ENCODE measurements around the gene BDH1.
"Not testable (repeated sequence)": the region's sequence is repeated elsewhere in the genome, so short reads cannot be mapped to it uniquely, and the experiment has no call there.

Gene BDH1

GRCh38 chr3:197573048-197573767 is 17.4 kb upstream of the BDH1 start:
- no peak overlapping the region for H3K27ac ChIP-seq (ENCODE audit: low read length)
- H4K20me1 ChIP-seq (ENCODE audit: insufficient read depth, low read length), result no peaks in the 10 kb centered on the region
- no peak overlapping the region for H2AFZ ChIP-seq (ENCODE audit: low read depth, low read length)
- TF ChIP-seq CTCF (IDR thresholded peaks at IDR 0.05; ENCODE audit: low read depth, low read length), result no peak
- TF ChIP-seq EZH2phosphoT487 (IDR thresholded peaks at IDR 0.05; ENCODE audit: low read depth), result no peak
- no peaks in the 10 kb centered on the region; the same call in 1 of the 2 replicates for H3K27me3 ChIP-seq (ENCODE audit: low read depth, low read length)
- H3K4me1 ChIP-seq (ENCODE audit: low read length), result no peaks in the 10 kb centered on the region
- 0 out of 2 replicates have a peak, but pooled peaks cover 3% of the 10 kb centered on the region for H3K9me3 ChIP-seq (ENCODE audit: insufficient read depth, low read length)
- no peaks in the 10 kb centered on the region for H3K79me2 ChIP-seq (ENCODE audit: low read length)
- H3K9ac ChIP-seq (ENCODE audit: low read length), result no peak overlapping the region
- H3K4me3 ChIP-seq (ENCODE audit: low read length), result no peak overlapping the region
- no peaks in the 10 kb centered on the region for H3K36me3 ChIP-seq (replicated peaks; ENCODE audit: low read depth, low read length)
- no peak overlapping the region for H3K4me2 ChIP-seq (ENCODE audit: low read length)

GRCh38 chr3:197571880-197572172 is 16.1 kb upstream of the BDH1 start:
- not testable (repeated sequence) for H3K9me3 ChIP-seq (ENCODE audit: insufficient read depth, low read length); H3K4me2 ChIP-seq (ENCODE audit: low read length); H3K36me3 ChIP-seq (replicated peaks; ENCODE audit: low read depth, low read length); H3K9ac ChIP-seq (ENCODE audit: low read length); H3K4me3 ChIP-seq (ENCODE audit: low read length); H3K27me3 ChIP-seq (ENCODE audit: low read depth, low read length); H2AFZ ChIP-seq (ENCODE audit: low read depth, low read length); H4K20me1 ChIP-seq (ENCODE audit: insufficient read depth, low read length); H3K27ac ChIP-seq (ENCODE audit: low read length); H3K4me1 ChIP-seq (ENCODE audit: low read length); H3K79me2 ChIP-seq (ENCODE audit: low read length)

- H3K4me1 ChIP-seq (ENCODE audit: low read length); H4K20me1 ChIP-seq (ENCODE audit: insufficient read depth, low read length); H3K4me2 ChIP-seq (ENCODE audit: low read length); H3K79me2 ChIP-seq (ENCODE audit: low read length); H3K9ac ChIP-seq (ENCODE audit: low read length); H3K27me3 ChIP-seq (ENCODE audit: low read depth, low read length); H3K36me3 ChIP-seq (replicated peaks; ENCODE audit: low read depth, low read length); H2AFZ ChIP-seq (ENCODE audit: low read depth, low read length); H3K27ac ChIP-seq (ENCODE audit: low read length); H3K9me3 ChIP-seq (ENCODE audit: insufficient read depth, low read length); H3K4me3 ChIP-seq (ENCODE audit: low read length): not testable (repeated sequence)
Observed at GRCh38 chr3:197571074-197571879, 15.5 kb upstream of the BDH1 start.

- not testable (repeated sequence) for H3K27me3 ChIP-seq (ENCODE audit: low read depth, low read length); H3K36me3 ChIP-seq (replicated peaks; ENCODE audit: low read depth, low read length)
Observed at GRCh38 chr3:197569433-197569832, 13.7 kb upstream of the BDH1 start.

GRCh38 chr3:197567904-197568681 is 12.3 kb upstream of the BDH1 start:
- Histone ChIP-seq H3K79me2 (ENCODE audit: low read length) (no peaks in the 10 kb centered on the region), H4K20me1 (ENCODE audit: insufficient read depth, low read length) (no peaks in the 10 kb centered on the region), H3K27me3 (ENCODE audit: low read depth, low read length) (no peaks in the 10 kb centered on the region), H3K4me1 (ENCODE audit: low read length) (no peaks in the 10 kb centered on the region), H3K36me3 (replicated peaks; ENCODE audit: low read depth, low read length) (no peaks in the 10 kb centered on the region), H3K9me3 (ENCODE audit: insufficient read depth, low read length) (peaks cover 9% of the 10 kb centered on the region; the same call in 1 of the 2 replicates), H2AFZ (ENCODE audit: low read depth, low read length) (no peak overlapping the region), H3K27ac (ENCODE audit: low read length) (no peak overlapping the region), H3K4me2 (ENCODE audit: low read length) (no peak overlapping the region), H3K4me3 (ENCODE audit: low read length) (no peak overlapping the region), H3K9ac (ENCODE audit: low read length) (no peak overlapping the region)
- TF ChIP-seq CTCF (IDR thresholded peaks at IDR 0.05; ENCODE audit: low read depth, low read length) (no peak), EZH2phosphoT487 (IDR thresholded peaks at IDR 0.05; ENCODE audit: low read depth) (no peak)

More at GRCh38 chr3:197569433-197569832, 13.7 kb upstream of the BDH1 start:
- not testable (repeated sequence) for H3K9me3 ChIP-seq (ENCODE audit: insufficient read depth, low read length); H3K79me2 ChIP-seq (ENCODE audit: low read length); H4K20me1 ChIP-seq (ENCODE audit: insufficient read depth, low read length); H3K9ac ChIP-seq (ENCODE audit: low read length); H3K4me2 ChIP-seq (ENCODE audit: low read length); H2AFZ ChIP-seq (ENCODE audit: low read depth, low read length); H3K4me1 ChIP-seq (ENCODE audit: low read length); H3K27ac ChIP-seq (ENCODE audit: low read length); H3K4me3 ChIP-seq (ENCODE audit: low read length)

GRCh38 chr3:197566155-197566554 is 10.4 kb upstream of the BDH1 start:
- H2AFZ ChIP-seq (ENCODE audit: low read depth, low read length); H3K4me1 ChIP-seq (ENCODE audit: low read length); H3K36me3 ChIP-seq (replicated peaks; ENCODE audit: low read depth, low read length); H3K4me2 ChIP-seq (ENCODE audit: low read length); H3K9me3 ChIP-seq (ENCODE audit: insufficient read depth, low read length); H3K9ac ChIP-seq (ENCODE audit: low read length); H3K27ac ChIP-seq (ENCODE audit: low read length); H3K4me3 ChIP-seq (ENCODE audit: low read length); H3K27me3 ChIP-seq (ENCODE audit: low read depth, low read length); H3K79me2 ChIP-seq (ENCODE audit: low read length); H4K20me1 ChIP-seq (ENCODE audit: insufficient read depth, low read length): not testable (repeated sequence)

Measured in OCI-LY3 (cell line).